GM12878 (cell line): ENCODE measurements around the gene TACC3. TPM values are rescaled to one million over a fixed set of nuclear protein-coding genes. Genes with fewer than 3 reads are reported as not detected.

Experiments used
- CBX5 ChIP-seq: sonication (generic); IDR thresholded peaks from 2 replicates; pipeline ENCODE4 v1.6.1; 2016; ENCODE audit warnings: low read depth, moderate library complexity, mild to moderate bottlenecking, inconsistent platforms
- CREM ChIP-seq: IDR thresholded peaks from 2 replicates; pipeline ENCODE4 v1.6.1; 2014; ENCODE audit warnings: antibody characterized with exemption, low read depth
- ETV6 ChIP-seq, 2 experiments: fragments of 450-650 bp in 1 of 2; IDR thresholded peaks in 1 of 2; conservative IDR thresholded peaks in 1 of 2; 2 replicates each; pipeline ENCODE4 v1.6.1; 2014; ENCODE audit warnings: antibody characterized with exemption in 1 of 2, borderline replicate concordance in 1 of 2, low read depth in 1 of 2, mild to moderate bottlenecking in 1 of 2, moderate library complexity in 1 of 2
- EZH2 ChIP-seq: IDR thresholded peaks from 2 replicates; pipeline ENCODE4 v1.6.1; 2012; ENCODE audit warnings: low read depth, mild to moderate bottlenecking, control low read depth, inconsistent platforms, low read length, borderline replicate concordance; ENCODE audit not compliant: control insufficient read depth
- MEF2B ChIP-seq: fragments of 450-650 bp; IDR thresholded peaks from 2 replicates; pipeline ENCODE4 v1.6.1; 2018; ENCODE audit warnings: mild to moderate bottlenecking, moderate library complexity; ENCODE audit not compliant: partially characterized antibody, poor library complexity, severe bottlenecking
- MYB ChIP-seq: fragments of 150-350 bp; IDR thresholded peaks from 2 replicates; pipeline ENCODE4 v1.6.1; 2014; ENCODE audit warnings: mild to moderate bottlenecking, low read depth, low read length, borderline replicate concordance
- NR2F1 ChIP-seq: fragments of 450-650 bp; conservative IDR thresholded peaks from 2 replicates; pipeline ENCODE4 v1.6.1; 2017; ENCODE audit warnings: mild to moderate bottlenecking
- SMAD5 ChIP-seq: IDR thresholded peaks from 2 replicates; pipeline ENCODE4 v1.6.1; 2016; ENCODE audit warnings: antibody characterized with exemption, low read depth
- STAT1 ChIP-seq: fragments of 450-650 bp; conservative IDR thresholded peaks from 2 replicates; pipeline ENCODE4 v1.6.1; 2014; ENCODE audit warnings: antibody characterized with exemption, mild to moderate bottlenecking
- STAT3 ChIP-seq: IDR thresholded peaks from 2 replicates; pipeline ENCODE4 v1.6.1; 2011; ENCODE audit warnings: low read depth, low read length, improper control_type of control experiment
- WRNIP1 ChIP-seq: IDR thresholded peaks from 2 replicates; pipeline ENCODE4 v1.6.1; 2011; ENCODE audit warnings: low read depth, low read length, improper control_type of control experiment, borderline replicate concordance
- YY1 ChIP-seq: IDR thresholded peaks from 2 replicates; pipeline ENCODE4 v1.6.1; 2011; ENCODE audit warnings: low read depth, mild to moderate bottlenecking, low read length
- polyA plus RNA-seq, 11 experiments: library from polyadenylated mRNA; depleted of rRNA in 4 of 11; unstranded in 6 of 11; stranded (reverse) in 5 of 11; fragments of >200 nt; fragmentation: Nextera tagmentation in 4 of 11; fragmentation: Illumina TruSeq in 1 of 11; extraction: Ambion mirVana in 4 of 11; extraction: Trizol in 1 of 11; gene quantifications; 1 replicate in 1 of 11; 2 replicates in 10 of 11; pipeline versions ENCODE4 v1.2.1 to v1.2.3, GENCODE V29; 2011 to 2016; ENCODE audit warnings: inconsistent platforms in 2 of 11, missing spikeins in 2 of 11, low read depth in 1 of 11
- total RNA-seq, 4 experiments: library from RNA; depleted of rRNA in 3 of 4; stranded (reverse); fragments of >200 nt in 3 of 4; fragmentation: Illumina TruSeq in 1 of 4; extraction: Trizol in 1 of 4; gene quantifications; 2 replicates each; pipeline versions ENCODE4 v1.2.1 to v1.2.3, GENCODE V29; 2013 to 2021
- TF ChIP-seq, protein P1 (sequence below): fragments of 450-650 bp; IDR thresholded peaks from 2 replicates; pipeline ENCODE4 v1.6.1; 2017; ENCODE audit warnings: mild to moderate bottlenecking
- TF ChIP-seq, protein P2 (sequence below), 3 experiments: IDR thresholded peaks in 2 of 3; conservative IDR thresholded peaks in 1 of 3; 2 replicates each; pipeline ENCODE4 v1.5.1; 2011; ENCODE audit warnings: low read depth in 3 of 3, low read length in 3 of 3, mild to moderate bottlenecking in 3 of 3, control low read depth in 2 of 3, moderate library complexity in 2 of 3, inconsistent platforms in 1 of 3, mixed read lengths in 1 of 3; ENCODE audit not compliant: control insufficient read depth in 2 of 3, insufficient read depth in 1 of 3; ENCODE audit errors: extremely low read depth in 1 of 3
- TF ChIP-seq, protein P3 (sequence below): IDR thresholded peaks from 2 replicates; pipeline ENCODE4 v1.6.1; 2011; ENCODE audit warnings: borderline replicate concordance, low read depth, mild to moderate bottlenecking, moderate library complexity, mixed read lengths, low read length; ENCODE audit not compliant: insufficient read depth; ENCODE audit errors: extremely low read length
- TF ChIP-seq, protein P4 (sequence below): fragments of 450-650 bp; IDR thresholded peaks from 2 replicates; pipeline ENCODE4 v1.6.1; 2018; ENCODE audit warnings: borderline replicate concordance, mild to moderate bottlenecking; ENCODE audit not compliant: partially characterized antibody
- TF ChIP-seq, protein P5 (sequence below): fragments of 450-650 bp; IDR thresholded peaks from 2 replicates; pipeline ENCODE4 v1.6.1; 2017; ENCODE audit warnings: mild to moderate bottlenecking, moderate library complexity

The TACC3 gene
- total and polyA plus RNA-seq, 10 of the 15 experiments (the other 5 are each of a cell fraction or from before 2014, with no cell fraction given), result 2.8 to 121 (median 73.3) TPM

DNA sequence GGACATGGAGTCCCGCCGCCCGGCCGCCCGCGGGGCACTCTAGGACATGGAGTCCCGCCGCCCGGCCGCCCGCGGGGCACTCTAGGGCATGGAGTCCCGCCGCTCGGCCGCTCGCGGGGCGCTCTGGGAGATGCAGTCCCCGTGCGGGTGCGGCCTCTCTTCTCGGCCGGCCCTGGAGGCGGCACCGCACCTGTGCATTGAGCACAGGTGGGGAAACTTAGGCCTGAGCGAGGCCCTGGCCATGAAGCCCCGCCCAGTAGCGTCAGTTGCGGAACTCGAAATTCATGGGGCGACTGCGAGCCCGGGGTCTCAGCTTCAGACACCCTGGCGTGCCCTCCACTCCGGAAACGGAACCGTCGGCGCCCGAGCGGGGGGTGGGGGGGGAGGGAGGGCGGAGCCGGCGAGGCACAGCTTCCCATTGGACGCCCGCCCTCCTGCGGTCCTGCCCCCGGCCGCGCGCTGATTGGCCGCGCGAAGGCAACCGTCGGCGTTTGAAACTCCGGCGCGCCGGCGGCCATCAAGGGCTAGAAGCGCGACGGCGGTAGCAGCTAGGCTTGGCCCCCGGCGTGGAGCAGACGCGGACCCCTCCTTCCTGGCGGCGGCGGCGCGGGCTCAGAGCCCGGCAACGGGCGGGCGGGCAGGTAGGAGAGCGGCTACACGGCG, at the start of gene TACC3, which contains the start of gene TMEM129 (continued):
- TF ChIP-seq, protein P1, sequence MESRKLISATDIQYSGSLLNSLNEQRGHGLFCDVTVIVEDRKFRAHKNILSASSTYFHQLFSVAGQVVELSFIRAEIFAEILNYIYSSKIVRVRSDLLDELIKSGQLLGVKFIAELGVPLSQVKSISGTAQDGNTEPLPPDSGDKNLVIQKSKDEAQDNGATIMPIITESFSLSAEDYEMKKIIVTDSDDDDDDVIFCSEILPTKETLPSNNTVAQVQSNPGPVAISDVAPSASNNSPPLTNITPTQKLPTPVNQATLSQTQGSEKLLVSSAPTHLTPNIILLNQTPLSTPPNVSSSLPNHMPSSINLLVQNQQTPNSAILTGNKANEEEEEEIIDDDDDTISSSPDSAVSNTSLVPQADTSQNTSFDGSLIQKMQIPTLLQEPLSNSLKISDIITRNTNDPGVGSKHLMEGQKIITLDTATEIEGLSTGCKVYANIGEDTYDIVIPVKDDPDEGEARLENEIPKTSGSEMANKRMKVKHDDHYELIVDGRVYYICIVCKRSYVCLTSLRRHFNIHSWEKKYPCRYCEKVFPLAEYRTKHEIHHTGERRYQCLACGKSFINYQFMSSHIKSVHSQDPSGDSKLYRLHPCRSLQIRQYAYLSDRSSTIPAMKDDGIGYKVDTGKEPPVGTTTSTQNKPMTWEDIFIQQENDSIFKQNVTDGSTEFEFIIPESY, result no peak
- TF ChIP-seq, protein P2, sequence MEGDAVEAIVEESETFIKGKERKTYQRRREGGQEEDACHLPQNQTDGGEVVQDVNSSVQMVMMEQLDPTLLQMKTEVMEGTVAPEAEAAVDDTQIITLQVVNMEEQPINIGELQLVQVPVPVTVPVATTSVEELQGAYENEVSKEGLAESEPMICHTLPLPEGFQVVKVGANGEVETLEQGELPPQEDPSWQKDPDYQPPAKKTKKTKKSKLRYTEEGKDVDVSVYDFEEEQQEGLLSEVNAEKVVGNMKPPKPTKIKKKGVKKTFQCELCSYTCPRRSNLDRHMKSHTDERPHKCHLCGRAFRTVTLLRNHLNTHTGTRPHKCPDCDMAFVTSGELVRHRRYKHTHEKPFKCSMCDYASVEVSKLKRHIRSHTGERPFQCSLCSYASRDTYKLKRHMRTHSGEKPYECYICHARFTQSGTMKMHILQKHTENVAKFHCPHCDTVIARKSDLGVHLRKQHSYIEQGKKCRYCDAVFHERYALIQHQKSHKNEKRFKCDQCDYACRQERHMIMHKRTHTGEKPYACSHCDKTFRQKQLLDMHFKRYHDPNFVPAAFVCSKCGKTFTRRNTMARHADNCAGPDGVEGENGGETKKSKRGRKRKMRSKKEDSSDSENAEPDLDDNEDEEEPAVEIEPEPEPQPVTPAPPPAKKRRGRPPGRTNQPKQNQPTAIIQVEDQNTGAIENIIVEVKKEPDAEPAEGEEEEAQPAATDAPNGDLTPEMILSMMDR (IDR thresholded peaks at IDR 0.05 in 2 of 3, conservative IDR thresholded peaks at IDR 0.05 in 1 of 3; ENCODE audit: control insufficient read depth in 2 of 3, extremely low read depth in 1 of 3, insufficient read depth in 1 of 3, low read depth in 3 of 3, low read length in 3 of 3), result no peak
- TF ChIP-seq, protein P3, sequence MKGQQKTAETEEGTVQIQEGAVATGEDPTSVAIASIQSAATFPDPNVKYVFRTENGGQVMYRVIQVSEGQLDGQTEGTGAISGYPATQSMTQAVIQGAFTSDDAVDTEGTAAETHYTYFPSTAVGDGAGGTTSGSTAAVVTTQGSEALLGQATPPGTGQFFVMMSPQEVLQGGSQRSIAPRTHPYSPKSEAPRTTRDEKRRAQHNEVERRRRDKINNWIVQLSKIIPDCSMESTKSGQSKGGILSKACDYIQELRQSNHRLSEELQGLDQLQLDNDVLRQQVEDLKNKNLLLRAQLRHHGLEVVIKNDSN, result no peak
- TF ChIP-seq SMAD5 (no peak), MYB (no peak), CREM (peak; percentile 90), WRNIP1 (no peak), ETV6 (conservative IDR thresholded peaks at IDR 0.05 in 1 of 2, IDR thresholded peaks at IDR 0.05 in 1 of 2; ENCODE audit: borderline replicate concordance in 1 of 2, low read depth in 1 of 2) (no peak), STAT1 (no peak), EZH2 (no peak), YY1 (peak; percentile 90), STAT3 (no peak), MEF2B (no peak), NR2F1 (no peak), CBX5 (no peak)
- TF ChIP-seq, protein P4, sequence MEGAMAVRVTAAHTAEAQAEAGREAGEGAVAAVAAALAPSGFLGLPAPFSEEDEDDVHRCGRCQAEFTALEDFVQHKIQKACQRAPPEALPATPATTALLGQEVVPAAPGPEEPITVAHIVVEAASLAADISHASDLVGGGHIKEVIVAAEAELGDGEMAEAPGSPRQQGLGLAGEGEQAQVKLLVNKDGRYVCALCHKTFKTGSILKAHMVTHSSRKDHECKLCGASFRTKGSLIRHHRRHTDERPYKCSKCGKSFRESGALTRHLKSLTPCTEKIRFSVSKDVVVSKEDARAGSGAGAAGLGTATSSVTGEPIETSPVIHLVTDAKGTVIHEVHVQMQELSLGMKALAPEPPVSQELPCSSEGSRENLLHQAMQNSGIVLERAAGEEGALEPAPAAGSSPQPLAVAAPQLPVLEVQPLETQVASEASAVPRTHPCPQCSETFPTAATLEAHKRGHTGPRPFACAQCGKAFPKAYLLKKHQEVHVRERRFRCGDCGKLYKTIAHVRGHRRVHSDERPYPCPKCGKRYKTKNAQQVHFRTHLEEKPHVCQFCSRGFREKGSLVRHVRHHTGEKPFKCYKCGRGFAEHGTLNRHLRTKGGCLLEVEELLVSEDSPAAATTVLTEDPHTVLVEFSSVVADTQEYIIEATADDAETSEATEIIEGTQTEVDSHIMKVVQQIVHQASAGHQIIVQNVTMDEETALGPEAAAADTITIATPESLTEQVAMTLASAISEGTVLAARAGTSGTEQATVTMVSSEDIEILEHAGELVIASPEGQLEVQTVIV, result no peak
- TF ChIP-seq, protein P5, sequence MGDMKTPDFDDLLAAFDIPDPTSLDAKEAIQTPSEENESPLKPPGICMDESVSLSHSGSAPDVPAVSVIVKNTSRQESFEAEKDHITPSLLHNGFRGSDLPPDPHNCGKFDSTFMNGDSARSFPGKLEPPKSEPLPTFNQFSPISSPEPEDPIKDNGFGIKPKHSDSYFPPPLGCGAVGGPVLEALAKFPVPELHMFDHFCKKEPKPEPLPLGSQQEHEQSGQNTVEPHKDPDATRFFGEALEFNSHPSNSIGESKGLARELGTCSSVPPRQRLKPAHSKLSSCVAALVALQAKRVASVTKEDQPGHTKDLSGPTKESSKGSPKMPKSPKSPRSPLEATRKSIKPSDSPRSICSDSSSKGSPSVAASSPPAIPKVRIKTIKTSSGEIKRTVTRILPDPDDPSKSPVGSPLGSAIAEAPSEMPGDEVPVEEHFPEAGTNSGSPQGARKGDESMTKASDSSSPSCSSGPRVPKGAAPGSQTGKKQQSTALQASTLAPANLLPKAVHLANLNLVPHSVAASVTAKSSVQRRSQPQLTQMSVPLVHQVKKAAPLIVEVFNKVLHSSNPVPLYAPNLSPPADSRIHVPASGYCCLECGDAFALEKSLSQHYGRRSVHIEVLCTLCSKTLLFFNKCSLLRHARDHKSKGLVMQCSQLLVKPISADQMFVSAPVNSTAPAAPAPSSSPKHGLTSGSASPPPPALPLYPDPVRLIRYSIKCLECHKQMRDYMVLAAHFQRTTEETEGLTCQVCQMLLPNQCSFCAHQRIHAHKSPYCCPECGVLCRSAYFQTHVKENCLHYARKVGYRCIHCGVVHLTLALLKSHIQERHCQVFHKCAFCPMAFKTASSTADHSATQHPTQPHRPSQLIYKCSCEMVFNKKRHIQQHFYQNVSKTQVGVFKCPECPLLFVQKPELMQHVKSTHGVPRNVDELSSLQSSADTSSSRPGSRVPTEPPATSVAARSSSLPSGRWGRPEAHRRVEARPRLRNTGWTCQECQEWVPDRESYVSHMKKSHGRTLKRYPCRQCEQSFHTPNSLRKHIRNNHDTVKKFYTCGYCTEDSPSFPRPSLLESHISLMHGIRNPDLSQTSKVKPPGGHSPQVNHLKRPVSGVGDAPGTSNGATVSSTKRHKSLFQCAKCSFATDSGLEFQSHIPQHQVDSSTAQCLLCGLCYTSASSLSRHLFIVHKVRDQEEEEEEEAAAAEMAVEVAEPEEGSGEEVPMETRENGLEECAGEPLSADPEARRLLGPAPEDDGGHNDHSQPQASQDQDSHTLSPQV, result no peak
